CD4-positive, alpha-beta T cell treated with Interleukin-10 for 1 hour (primary cell): ENCODE results near the gene PTGS1.
"Not testable (repeated sequence)": the region's sequence is repeated elsewhere in the genome, so short reads cannot be mapped to it uniquely, and the experiment has no call there.

ENCODE experiments used
- DNase-seq: peaks from one replicate; pipeline ENCODE4 v3.0.0-alpha.2; 2020

PTGS1 gene

GRCh38 chr9:122401896-122402295 lies 31.1 kb downstream of the PTGS1 start:
- no peak for DNase-seq

- DNase-seq = no peak
These were observed 31.6 kb downstream of the PTGS1 start for GRCh38 chr9:122402403-122402871.

- DNase-seq = no peak
These were observed 32.0 kb downstream of the PTGS1 start for GRCh38 chr9:122402874-122403273.

GRCh38 chr9:122403381-122404000 lies 32.7 kb downstream of the PTGS1 start:
- no peak for DNase-seq

- DNase-seq = not testable (repeated sequence)
These were observed 34.7 kb downstream of the PTGS1 start for GRCh38 chr9:122405304-122406069.

GRCh38 chr9:122406070-122406890 lies 35.5 kb downstream of the PTGS1 start:
- DNase-seq = no peak

GRCh38 chr9:122414108-122414507 lies 43.3 kb downstream of the PTGS1 start:
- not testable (repeated sequence) for DNase-seq

GRCh38 chr9:122418016-122418415 lies 47.2 kb downstream of the PTGS1 start:
- DNase-seq = no peak

- DNase-seq = no peak
These were observed 49.5 kb downstream of the PTGS1 start for GRCh38 chr9:122420315-122420714.

- no peak for DNase-seq
These were observed 54.3 kb downstream of the PTGS1 start for GRCh38 chr9:122425087-122425486.

- DNase-seq = no peak
These were observed 55.9 kb downstream of the PTGS1 start for GRCh38 chr9:122426723-122427122.

- no peak for DNase-seq
These were observed 71.7 kb downstream of the PTGS1 start for GRCh38 chr9:122442568-122442967.

GRCh38 chr9:122444041-122444733 lies 73.4 kb downstream of the PTGS1 start:
- no peak for DNase-seq
